ENCODE results near the gene FGF18.

FGF18 gene

DNA sequence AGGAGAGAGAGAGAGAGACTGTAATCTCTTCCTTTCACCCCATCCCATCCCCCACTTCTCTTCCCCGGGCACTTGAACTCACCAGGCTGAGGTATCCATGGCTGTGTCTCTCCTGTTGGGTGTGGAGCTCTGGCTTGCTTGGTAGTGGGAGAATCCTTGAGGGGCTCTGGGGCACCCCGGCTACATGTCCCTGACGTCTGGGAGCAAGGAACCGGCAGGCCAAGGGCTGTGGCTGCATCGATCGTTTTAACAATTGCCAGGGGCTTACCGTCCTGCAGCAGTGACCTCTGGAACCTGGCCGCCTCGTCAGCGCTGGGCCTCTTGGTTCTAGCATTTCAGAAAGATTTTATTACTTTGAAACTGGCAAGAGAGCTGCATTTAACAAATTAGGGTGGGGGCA, 30.0 kb downstream of the FGF18 start:
- Histone ChIP-seq H3K4me3 (ENCODE audit: low read depth, low read length) (no peak overlapping the region), H3K36me3 (ENCODE audit: control insufficient read depth in 2 of 2, insufficient read depth in 1 of 2, low read length in 2 of 2) (no peaks in the 10 kb centered on the region), H3K9me3 (ENCODE audit: control insufficient read depth, insufficient read depth, low read depth, low read length) (no peaks in the 10 kb centered on the region), H3K4me1 (ENCODE audit: control insufficient read depth, insufficient read depth, low read length) (no peaks in the 10 kb centered on the region), H3K27ac (ENCODE audit: extremely low read depth, low read depth, low read length) (no peak overlapping the region)
- POLR2A ChIA-PET = no interaction called here
- TF ChIP-seq BCL11B (tag by site-specific recombination; IDR thresholded peaks at IDR 0.05; ENCODE audit: low read depth) (no peak), SCRT1 (tag by site-specific recombination; IDR thresholded peaks at IDR 0.05; ENCODE audit: borderline replicate concordance) (no peak), GLI2 (tag by site-specific recombination; IDR thresholded peaks at IDR 0.05; ENCODE audit: borderline replicate concordance, low read depth) (no peak), ZBTB8A (tag by site-specific recombination; IDR thresholded peaks at IDR 0.05) (no peak), ZFP3 (tag by site-specific recombination; IDR thresholded peaks at IDR 0.05; ENCODE audit: low read depth) (no peak), ZNF600 (tag by site-specific recombination; IDR thresholded peaks at IDR 0.05) (no peak), ZNF274 (IDR thresholded peaks at IDR 0.05; ENCODE audit: low read length) (no peak), ZNF274 (tag by site-specific recombination; IDR thresholded peaks at IDR 0.05; ENCODE audit: borderline replicate concordance) (no peak), ZNF133 (tag by site-specific recombination; IDR thresholded peaks at IDR 0.05) (no peak), MYNN (tag by site-specific recombination; IDR thresholded peaks at IDR 0.05; ENCODE audit: borderline replicate concordance) (no peak), ZNF16 (tag by site-specific recombination; IDR thresholded peaks at IDR 0.05; ENCODE audit: low read depth) (no peak), ZNF658 (tag by site-specific recombination; IDR thresholded peaks at IDR 0.05) (no peak), ZFP37 (tag by site-specific recombination; IDR thresholded peaks at IDR 0.05) (no peak), ZNF404 (tag by site-specific recombination; IDR thresholded peaks at IDR 0.05) (no peak), ZNF366 (tag by site-specific recombination; conservative IDR thresholded peaks at IDR 0.05) (no peak), ZNF549 (tag by site-specific recombination; IDR thresholded peaks at IDR 0.05) (no peak), KLF9 (tag by site-specific recombination; IDR thresholded peaks at IDR 0.05; ENCODE audit: low read depth) (no peak), ZNF76 (tag by site-specific recombination; IDR thresholded peaks at IDR 0.05; ENCODE audit: borderline replicate concordance, low read depth) (no peak), ZNF10 (tag by site-specific recombination; IDR thresholded peaks at IDR 0.05) (no peak)
- CTCF ChIA-PET = interaction anchor here (0.6 kb wide), 1 partner anchor 49 kb away, joined by 3 read pairs; no protein-coding TSS in a partner anchor

DNA sequence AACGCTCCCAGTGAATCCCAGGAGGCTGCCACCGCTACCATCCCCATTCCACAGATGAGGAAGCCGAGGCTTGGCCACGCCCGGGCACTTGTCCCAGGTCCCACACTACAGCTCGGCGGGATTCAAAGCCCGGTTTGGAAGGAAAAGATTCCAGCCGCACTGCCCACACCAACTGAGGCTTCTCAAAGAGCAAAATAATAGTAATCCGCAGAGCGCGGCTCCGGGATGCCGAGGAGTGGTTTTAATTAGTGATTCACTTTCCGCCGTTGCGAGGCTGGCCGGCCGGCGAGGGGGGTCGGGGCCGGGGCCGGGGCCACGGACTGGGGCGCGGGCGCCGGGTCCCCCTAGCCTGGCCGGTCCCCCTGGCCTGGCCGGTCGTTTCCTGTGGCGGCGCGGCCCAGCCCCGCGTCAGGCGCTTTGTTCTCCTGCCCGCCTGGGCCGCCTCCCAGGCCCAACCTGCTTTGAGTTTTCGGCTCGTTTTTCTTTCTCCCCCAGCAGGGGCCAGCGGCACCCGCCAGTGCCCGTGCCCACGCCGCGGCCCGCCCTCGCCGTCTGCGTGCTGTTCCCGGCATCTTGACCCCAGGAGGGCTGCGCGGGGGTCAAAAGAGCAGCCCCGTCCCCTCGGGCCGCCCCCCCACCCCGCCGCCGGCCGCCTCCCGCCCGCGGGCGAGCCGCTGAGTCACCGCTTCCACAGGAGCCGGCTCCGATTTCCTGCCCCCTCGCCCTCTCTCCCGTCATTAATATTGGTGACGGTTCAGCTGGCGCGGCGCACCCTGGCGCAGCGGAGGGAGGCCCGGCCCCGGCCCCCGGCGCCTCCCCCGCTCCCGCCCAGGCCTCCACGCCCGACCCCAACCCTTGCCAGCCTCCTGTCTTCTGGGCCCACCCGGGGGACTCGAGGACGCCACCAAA, 31.2 kb downstream of the FGF18 start:
- Histone ChIP-seq H3K4me1 (ENCODE audit: control insufficient read depth, insufficient read depth, low read length) (no peaks in the 10 kb centered on the region), H3K36me3 (ENCODE audit: control insufficient read depth in 2 of 2, insufficient read depth in 1 of 2, low read length in 2 of 2) (no peaks in the 10 kb centered on the region), H3K27ac (ENCODE audit: extremely low read depth, low read depth, low read length) (no peak overlapping the region), H3K4me3 (ENCODE audit: low read depth, low read length) (peak overlapping the region; percentile 25), H3K9me3 (ENCODE audit: control insufficient read depth, insufficient read depth, low read depth, low read length) (no peaks in the 10 kb centered on the region)
- ChIA-PET CTCF (interaction anchor here (0.6 kb wide), 1 partner anchor 156 kb away, joined by 3 read pairs; no protein-coding TSS in a partner anchor), POLR2A (no interaction called here)
- TF ChIP-seq ZNF354C (tag by site-specific recombination; IDR thresholded peaks at IDR 0.05; ENCODE audit: borderline replicate concordance, low read depth) = no peak
- peak; percentile 41; the same call in 1 of the 2 replicates for TF ChIP-seq KLF1 (tag by site-specific recombination; IDR thresholded peaks at IDR 0.05)
- TF ChIP-seq KLF7 (tag by site-specific recombination; IDR thresholded peaks at IDR 0.05; ENCODE audit: borderline replicate concordance) = peak; percentile 33; the same call in 1 of the 2 replicates
- TF ChIP-seq, protein P1, sequence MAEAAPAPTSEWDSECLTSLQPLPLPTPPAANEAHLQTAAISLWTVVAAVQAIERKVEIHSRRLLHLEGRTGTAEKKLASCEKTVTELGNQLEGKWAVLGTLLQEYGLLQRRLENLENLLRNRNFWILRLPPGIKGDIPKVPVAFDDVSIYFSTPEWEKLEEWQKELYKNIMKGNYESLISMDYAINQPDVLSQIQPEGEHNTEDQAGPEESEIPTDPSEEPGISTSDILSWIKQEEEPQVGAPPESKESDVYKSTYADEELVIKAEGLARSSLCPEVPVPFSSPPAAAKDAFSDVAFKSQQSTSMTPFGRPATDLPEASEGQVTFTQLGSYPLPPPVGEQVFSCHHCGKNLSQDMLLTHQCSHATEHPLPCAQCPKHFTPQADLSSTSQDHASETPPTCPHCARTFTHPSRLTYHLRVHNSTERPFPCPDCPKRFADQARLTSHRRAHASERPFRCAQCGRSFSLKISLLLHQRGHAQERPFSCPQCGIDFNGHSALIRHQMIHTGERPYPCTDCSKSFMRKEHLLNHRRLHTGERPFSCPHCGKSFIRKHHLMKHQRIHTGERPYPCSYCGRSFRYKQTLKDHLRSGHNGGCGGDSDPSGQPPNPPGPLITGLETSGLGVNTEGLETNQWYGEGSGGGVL (tag by site-specific recombination; IDR thresholded peaks at IDR 0.05) = peak; percentile 30; the same call in 1 of the 2 replicates
- TF ChIP-seq, protein P2, sequence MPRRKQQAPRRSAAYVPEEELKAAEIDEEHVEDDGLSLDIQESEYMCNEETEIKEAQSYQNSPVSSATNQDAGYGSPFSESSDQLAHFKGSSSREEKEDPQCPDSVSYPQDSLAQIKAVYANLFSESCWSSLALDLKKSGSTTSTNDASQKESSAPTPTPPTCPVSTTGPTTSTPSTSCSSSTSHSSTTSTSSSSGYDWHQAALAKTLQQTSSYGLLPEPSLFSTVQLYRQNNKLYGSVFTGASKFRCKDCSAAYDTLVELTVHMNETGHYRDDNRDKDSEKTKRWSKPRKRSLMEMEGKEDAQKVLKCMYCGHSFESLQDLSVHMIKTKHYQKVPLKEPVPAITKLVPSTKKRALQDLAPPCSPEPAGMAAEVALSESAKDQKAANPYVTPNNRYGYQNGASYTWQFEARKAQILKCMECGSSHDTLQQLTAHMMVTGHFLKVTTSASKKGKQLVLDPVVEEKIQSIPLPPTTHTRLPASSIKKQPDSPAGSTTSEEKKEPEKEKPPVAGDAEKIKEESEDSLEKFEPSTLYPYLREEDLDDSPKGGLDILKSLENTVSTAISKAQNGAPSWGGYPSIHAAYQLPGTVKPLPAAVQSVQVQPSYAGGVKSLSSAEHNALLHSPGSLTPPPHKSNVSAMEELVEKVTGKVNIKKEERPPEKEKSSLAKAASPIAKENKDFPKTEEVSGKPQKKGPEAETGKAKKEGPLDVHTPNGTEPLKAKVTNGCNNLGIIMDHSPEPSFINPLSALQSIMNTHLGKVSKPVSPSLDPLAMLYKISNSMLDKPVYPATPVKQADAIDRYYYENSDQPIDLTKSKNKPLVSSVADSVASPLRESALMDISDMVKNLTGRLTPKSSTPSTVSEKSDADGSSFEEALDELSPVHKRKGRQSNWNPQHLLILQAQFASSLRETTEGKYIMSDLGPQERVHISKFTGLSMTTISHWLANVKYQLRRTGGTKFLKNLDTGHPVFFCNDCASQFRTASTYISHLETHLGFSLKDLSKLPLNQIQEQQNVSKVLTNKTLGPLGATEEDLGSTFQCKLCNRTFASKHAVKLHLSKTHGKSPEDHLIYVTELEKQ (tag by site-specific recombination; IDR thresholded peaks at IDR 0.05; ENCODE audit: borderline replicate concordance) = no peak
- TF ChIP-seq ZNF248 (tag by site-specific recombination; IDR thresholded peaks at IDR 0.05) = no peak
- peak; percentile 32; the same call in 1 of the 2 replicates for TF ChIP-seq GLIS1 (tag by site-specific recombination; IDR thresholded peaks at IDR 0.05)
- TF ChIP-seq, protein P3, sequence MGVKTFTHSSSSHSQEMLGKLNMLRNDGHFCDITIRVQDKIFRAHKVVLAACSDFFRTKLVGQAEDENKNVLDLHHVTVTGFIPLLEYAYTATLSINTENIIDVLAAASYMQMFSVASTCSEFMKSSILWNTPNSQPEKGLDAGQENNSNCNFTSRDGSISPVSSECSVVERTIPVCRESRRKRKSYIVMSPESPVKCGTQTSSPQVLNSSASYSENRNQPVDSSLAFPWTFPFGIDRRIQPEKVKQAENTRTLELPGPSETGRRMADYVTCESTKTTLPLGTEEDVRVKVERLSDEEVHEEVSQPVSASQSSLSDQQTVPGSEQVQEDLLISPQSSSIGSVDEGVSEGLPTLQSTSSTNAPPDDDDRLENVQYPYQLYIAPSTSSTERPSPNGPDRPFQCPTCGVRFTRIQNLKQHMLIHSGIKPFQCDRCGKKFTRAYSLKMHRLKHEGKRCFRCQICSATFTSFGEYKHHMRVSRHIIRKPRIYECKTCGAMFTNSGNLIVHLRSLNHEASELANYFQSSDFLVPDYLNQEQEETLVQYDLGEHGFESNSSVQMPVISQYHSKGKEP (tag by site-specific recombination; IDR thresholded peaks at IDR 0.05) = no peak
- no peak for TF ChIP-seq GLI2 (tag by site-specific recombination; IDR thresholded peaks at IDR 0.05; ENCODE audit: borderline replicate concordance, low read depth)
- 0 out of 2 replicates have a peak, but pooled peaks have one; percentile 20 for TF ChIP-seq IKZF3 (tag by site-specific recombination; IDR thresholded peaks at IDR 0.05)
- TF ChIP-seq HOXC10 (CRISPR knock-in tag; IDR thresholded peaks at IDR 0.05) = no peak
